CD4-positive, alpha-beta T cell treated with Interleukin-6 for 4 hours (primary cell): ENCODE results near the gene EIF4EBP3.
"Not testable (repeated sequence)": the region's sequence is repeated elsewhere in the genome, so short reads cannot be mapped to it uniquely, and the experiment has no call there.

Source experiments
- DNase-seq: peaks from one replicate; pipeline ENCODE4 v3.0.0-alpha.2; 2020; ENCODE audit warnings: mixed read lengths

EIF4EBP3 gene

DNA sequence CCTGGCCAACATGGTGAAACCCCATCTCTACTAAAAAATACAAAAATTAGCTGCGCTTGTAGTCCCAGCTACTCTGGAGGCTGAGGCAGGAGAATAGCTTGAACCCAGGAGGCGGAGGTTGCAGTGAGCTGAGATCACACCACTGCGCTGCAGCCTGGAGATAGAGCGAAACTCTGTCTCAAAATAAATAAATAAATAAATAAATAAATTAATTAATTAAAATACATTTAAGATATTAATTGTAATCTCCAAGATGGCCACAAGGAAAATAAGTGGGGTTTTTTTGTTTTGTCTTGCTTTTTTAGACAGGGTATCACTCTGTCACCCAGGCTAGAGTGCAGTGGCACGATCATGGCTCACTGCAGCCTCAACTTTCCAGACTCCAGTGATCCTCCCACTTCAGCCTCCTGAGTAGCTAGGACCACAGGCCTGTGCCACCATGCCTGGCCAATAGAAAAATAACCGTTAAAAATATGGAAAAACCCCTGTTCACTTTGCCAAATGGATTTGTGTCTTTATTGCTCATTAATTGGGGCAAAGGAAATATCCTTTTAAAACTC is 31.8 kb downstream of the EIF4EBP3 start:
- DNase-seq: not testable (repeated sequence)

DNA sequence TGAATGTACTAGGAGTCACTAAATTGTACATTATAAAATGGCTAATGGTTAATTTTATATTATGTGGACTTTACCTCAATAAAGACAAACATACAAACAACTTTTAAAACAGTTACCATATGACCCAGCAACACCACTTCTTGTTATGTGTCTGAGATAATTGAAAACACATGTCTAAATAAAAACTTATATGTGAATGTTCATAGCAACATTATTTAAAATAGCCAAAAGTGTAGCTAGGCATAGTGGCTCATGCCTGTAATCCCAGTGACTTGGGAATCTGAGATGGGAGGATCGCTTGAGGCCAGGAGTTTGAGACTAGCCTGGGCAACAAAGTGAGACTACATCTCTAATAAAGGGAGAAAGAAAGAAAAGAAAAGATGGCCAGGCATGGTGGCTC is 40.0 kb downstream of the EIF4EBP3 start:
- no peak for DNase-seq

DNA sequence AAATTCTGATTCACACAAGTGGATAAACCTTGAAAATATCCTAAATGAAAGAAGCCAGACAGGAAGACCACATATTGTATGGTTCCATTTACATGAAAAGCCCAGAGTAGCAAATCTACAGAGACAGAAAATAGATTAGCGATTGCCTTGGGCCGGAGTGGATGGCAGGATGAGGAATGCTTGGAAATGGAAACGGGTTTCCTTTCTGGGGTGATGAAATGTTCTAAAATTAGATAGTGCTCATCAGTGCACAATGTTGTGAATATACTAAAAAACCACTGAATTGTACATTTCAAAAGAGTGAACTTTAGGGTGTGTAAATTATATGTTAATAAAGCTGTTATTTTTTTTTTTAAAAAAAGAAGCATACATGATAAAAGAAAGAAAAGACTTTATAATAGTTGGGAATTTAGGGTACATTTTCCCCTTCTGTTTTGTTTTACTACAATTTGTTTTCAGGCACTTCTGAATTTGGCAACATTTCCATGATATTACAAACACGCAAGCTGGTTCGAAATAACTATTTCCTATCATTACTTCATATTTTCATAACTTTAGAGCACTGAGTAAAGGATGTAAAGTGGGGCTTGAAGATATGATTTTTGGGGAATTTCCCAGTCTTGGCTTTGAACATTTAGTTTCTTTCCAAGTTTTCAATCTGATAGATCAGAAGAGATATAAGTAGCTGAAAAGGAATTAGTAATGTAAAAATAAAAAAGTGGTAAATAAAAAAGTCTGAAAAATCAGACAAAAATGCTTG is 41.0 kb downstream of the EIF4EBP3 start:
- DNase-seq: no peak

DNA sequence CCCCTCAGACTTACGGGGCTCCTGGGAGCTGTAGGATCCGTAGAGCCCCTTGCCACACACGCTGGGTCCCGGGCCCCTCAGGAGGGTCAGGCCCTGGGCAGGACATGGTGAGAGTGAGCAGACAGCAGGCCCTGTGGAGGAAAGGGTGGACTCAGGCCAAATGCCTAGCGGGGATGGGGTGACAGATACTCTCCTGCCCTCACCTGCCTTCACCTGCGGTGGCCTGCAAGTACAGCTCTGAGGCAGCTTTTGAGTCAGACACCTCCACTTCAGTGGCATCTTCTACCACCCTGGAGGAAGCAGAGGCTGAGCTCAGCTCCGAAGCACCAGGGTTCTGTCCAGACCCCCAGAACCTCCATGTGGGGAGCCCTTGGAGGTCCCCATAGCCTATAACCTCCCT is 43.4 kb downstream of the EIF4EBP3 start:
- no peak for DNase-seq

DNA sequence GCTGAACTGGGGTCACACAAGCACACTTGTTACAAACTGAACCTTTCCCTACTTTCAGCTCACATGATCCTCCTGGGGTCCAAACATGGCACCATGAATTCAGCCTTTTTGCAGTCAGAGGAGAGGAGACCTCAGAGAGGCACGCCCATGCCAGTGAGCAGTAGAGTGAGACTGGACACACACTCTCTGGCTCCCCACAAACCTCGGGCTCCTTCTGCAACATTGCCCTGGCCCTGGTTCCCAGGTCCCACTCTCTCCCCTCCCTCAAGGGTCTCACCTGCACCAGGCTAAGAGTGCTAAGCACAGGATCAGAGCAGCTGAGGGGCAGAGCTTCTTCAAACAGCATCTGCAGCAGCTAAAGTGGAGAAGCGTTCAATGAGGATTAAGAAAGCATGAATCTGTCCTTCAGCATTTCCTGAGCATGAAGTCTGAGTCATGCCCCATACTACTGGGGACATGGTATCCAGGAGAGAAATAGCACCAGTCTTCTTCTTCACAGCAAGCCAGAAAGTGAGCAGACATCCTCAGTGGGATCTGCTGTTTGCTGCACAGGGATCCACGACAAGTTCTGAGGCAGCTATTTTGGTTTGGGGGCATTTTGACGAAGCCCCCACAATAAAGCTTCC is 44.4 kb downstream of the EIF4EBP3 start:
- no peak for DNase-seq

DNA sequence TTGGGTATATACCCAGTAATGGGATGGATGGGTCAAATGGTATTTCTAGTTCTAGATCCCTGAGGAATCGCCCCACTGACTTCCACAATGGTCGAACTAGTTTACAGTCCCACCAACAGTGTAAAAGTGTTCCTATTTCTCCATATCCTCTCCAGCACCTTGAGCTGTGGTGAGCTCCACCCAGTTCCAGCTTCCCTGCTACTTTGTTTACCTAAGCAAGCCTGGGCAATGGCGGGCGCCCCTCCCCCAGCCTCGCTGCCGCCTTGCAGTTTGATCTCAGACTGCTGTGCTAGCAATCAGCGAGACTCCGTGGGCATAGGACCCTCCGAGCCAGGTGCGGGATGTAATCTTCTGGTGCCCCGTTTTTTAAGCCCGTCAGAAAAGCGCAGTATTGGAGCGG is 45.6 kb downstream of the EIF4EBP3 start:
- DNase-seq: not testable (repeated sequence)

DNA sequence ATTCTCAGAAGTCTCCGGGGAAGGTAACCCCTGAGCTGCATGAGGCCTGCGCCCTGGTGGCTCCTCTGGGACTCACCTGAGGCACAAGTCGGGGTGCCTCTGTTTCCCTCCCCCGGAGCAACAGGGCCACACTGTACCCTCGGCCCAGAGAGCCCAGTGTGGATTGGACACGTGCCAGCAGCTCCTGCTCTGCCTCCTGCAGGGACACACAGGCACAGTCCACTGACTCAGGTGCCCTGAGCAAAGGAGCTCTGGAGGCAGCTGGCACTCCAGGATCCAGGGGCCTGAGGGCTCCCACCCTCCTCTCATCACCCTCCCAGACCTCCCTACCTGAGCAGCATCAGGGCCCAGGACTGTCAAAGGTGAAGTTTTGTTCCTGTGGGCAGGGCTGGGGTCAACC is 46.7 kb downstream of the EIF4EBP3 start:
- DNase-seq: no peak

DNA sequence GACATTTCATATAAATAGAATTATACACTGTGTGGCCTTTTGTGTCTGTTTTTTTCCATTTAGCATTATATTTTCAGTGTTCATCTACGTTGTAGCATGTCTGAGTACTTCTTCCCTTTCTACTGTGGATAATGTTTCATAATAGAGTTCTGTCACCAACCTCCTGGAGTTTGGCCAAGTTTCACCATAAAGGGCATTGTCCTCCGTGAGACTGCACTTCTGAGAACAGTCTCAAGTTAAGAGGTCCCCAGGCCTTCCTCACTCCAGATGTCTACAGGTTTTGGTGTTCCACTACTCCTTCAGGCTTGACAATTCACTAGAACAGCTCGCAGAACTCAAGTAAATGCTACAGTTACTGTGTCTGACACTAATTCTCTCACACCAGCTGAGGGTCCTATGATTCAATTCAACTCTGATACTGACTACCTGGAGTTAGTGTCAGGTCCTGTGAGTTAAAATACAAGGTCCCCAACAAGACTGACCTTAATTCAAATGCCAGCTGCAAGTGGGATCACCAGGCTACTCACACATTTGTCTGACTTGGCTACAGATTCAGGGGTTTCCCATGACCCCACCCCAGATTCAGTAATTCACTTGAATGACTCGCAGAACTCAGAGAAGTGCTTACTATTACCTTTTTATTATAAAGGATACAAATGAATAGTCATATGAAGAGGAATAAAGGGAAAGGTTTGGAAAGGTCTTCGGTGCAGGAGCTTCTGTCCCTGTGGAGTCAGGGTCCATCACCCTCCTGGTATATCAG is 48.3 kb downstream of the EIF4EBP3 start:
- DNase-seq: no peak

DNA sequence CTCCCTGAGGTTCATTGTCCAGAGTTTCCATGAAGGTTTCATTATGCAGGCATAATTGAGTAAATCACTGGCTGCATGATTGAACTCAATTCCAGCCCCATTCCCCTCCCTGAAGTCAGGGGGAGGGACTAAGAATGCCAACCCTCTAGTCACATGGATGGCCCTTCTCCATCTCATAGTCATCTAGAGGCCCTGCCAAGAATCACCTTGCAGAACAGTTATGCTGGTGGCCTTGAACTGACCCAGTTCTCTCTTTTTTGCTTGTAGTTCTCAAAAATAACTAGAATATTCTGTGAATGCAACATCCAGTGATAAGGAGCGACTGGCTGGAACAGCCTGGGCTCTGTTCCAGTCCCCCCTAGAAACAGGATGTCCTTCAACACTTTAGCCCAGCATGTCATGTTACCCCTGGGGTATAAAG is 48.9 kb downstream of the EIF4EBP3 start:
- no peak for DNase-seq

DNA sequence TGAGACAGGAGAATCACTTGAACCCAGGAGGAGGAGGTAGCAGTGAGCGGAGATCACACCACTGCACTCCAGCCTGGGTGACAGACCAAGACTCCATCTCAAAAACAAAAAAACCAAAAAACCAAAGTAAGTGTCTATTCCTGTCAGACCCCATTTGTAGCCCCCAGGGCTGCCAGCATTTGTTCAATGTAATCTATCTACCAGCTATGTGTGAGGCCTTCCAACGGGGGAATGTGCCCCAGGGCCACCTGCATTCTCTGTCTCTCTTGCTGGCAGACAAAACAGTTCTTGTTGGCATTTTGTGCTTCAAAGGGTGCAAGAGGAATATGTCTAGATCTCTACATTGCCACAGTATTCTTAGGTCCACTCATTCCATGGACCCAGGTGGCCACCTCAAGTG is 51.4 kb downstream of the EIF4EBP3 start:
- DNase-seq: no peak
